ENCODE data around the gene GALR1.

Gene GALR1

GRCh38 chr18:77210249-77210648, 39.4 kb upstream of the GALR1 start:
- no peaks in the 10 kb centered on the region for H3K27me3 ChIP-seq (ENCODE audit: insufficient read depth, low read length, poor library complexity, severe bottlenecking)
- H3K4me2 ChIP-seq (ENCODE audit: low read depth, low read length, poor library complexity, severe bottlenecking), result peak overlapping the region; percentile 53

GRCh38 chr18:77218642-77219041, 31.0 kb upstream of the GALR1 start:
- H3K4me1 ChIP-seq (ENCODE audit: insufficient read depth, low read length, poor library complexity, severe bottlenecking), result peaks cover 20% of the 10 kb centered on the region

More at GRCh38 chr18:77210249-77210648, 39.4 kb upstream of the GALR1 start:
- no peaks in the 10 kb centered on the region for H3K9me2 ChIP-seq (replicated peaks; ENCODE audit: low read depth, low read length)
- peak overlapping the region; percentile 43 for H3K4me3 ChIP-seq (ENCODE audit: low read length, poor library complexity, severe bottlenecking)
- peak overlapping the region; percentile 63 for H3K9ac ChIP-seq (ENCODE audit: low read depth, low read length, poor library complexity, severe bottlenecking)
- H3F3A ChIP-seq (ENCODE audit: low read depth), result no peaks in the 10 kb centered on the region
- 0 out of 2 replicates have a peak overlapping the region, but pooled peaks have one; percentile 9 for H2AFZ ChIP-seq (ENCODE audit: low read length)
- no peaks in the 10 kb centered on the region for H3K36me3 ChIP-seq (ENCODE audit: insufficient read depth, low read length)
- no peaks in the 10 kb centered on the region for H3K79me2 ChIP-seq (ENCODE audit: insufficient read depth, low read length)
- no peak for TF ChIP-seq CTCF (conservative IDR thresholded peaks at IDR 0.05; ENCODE audit: low read length)
- no peak for TF ChIP-seq EZH2phosphoT487 (IDR thresholded peaks at IDR 0.05; ENCODE audit: borderline replicate concordance)
- H3K4me1 ChIP-seq (ENCODE audit: insufficient read depth, low read length, poor library complexity, severe bottlenecking), result peaks cover 40% of the 10 kb centered on the region
- H3K9me3 ChIP-seq (ENCODE audit: insufficient read depth, low read depth, low read length), result no peaks in the 10 kb centered on the region
- no peaks in the 10 kb centered on the region for H4K20me1 ChIP-seq (ENCODE audit: insufficient read depth, low read length, poor library complexity, severe bottlenecking)

GRCh38 chr18:77220726-77221125, 28.9 kb upstream of the GALR1 start:
- H3K9me3 ChIP-seq (ENCODE audit: insufficient read depth, low read depth, low read length), result no peaks in the 10 kb centered on the region
- H3K9me2 ChIP-seq (replicated peaks; ENCODE audit: low read depth, low read length), result no peaks in the 10 kb centered on the region
- H3F3A ChIP-seq (ENCODE audit: low read depth), result no peaks in the 10 kb centered on the region
- H3K27me3 ChIP-seq (ENCODE audit: insufficient read depth, low read length, poor library complexity, severe bottlenecking), result no peaks in the 10 kb centered on the region
- no peaks in the 10 kb centered on the region for H4K20me1 ChIP-seq (ENCODE audit: insufficient read depth, low read length, poor library complexity, severe bottlenecking)
- no peak overlapping the region for H3K9ac ChIP-seq (ENCODE audit: low read depth, low read length, poor library complexity, severe bottlenecking)
- H3K4me2 ChIP-seq (ENCODE audit: low read depth, low read length, poor library complexity, severe bottlenecking), result no peak overlapping the region
- no peaks in the 10 kb centered on the region for H3K79me2 ChIP-seq (ENCODE audit: insufficient read depth, low read length)
- no peaks in the 10 kb centered on the region for H3K36me3 ChIP-seq (ENCODE audit: insufficient read depth, low read length)
- TF ChIP-seq EZH2phosphoT487 (IDR thresholded peaks at IDR 0.05; ENCODE audit: borderline replicate concordance), result no peak
- TF ChIP-seq CTCF (conservative IDR thresholded peaks at IDR 0.05; ENCODE audit: low read length), result peak; percentile 35
- peaks cover 20% of the 10 kb centered on the region for H3K4me1 ChIP-seq (ENCODE audit: insufficient read depth, low read length, poor library complexity, severe bottlenecking)
- no peak overlapping the region for H2AFZ ChIP-seq (ENCODE audit: low read length)
- no peak overlapping the region for H3K4me3 ChIP-seq (ENCODE audit: low read length, poor library complexity, severe bottlenecking)

More at GRCh38 chr18:77218642-77219041, 31.0 kb upstream of the GALR1 start:
- Histone ChIP-seq H3F3A (ENCODE audit: low read depth) (no peaks in the 10 kb centered on the region), H3K4me3 (ENCODE audit: low read length, poor library complexity, severe bottlenecking) (no peak overlapping the region), H3K9me3 (ENCODE audit: insufficient read depth, low read depth, low read length) (no peaks in the 10 kb centered on the region), H3K4me2 (ENCODE audit: low read depth, low read length, poor library complexity, severe bottlenecking) (peak overlapping the region; percentile 30), H3K79me2 (ENCODE audit: insufficient read depth, low read length) (no peaks in the 10 kb centered on the region), H4K20me1 (ENCODE audit: insufficient read depth, low read length, poor library complexity, severe bottlenecking) (no peaks in the 10 kb centered on the region), H3K36me3 (ENCODE audit: insufficient read depth, low read length) (no peaks in the 10 kb centered on the region), H3K27me3 (ENCODE audit: insufficient read depth, low read length, poor library complexity, severe bottlenecking) (no peaks in the 10 kb centered on the region), H2AFZ (ENCODE audit: low read length) (peak overlapping the region; percentile 66), H3K9ac (ENCODE audit: low read depth, low read length, poor library complexity, severe bottlenecking) (peak overlapping the region; percentile 1), H3K9me2 (replicated peaks; ENCODE audit: low read depth, low read length) (no peaks in the 10 kb centered on the region)
- no peak for TF ChIP-seq CTCF (conservative IDR thresholded peaks at IDR 0.05; ENCODE audit: low read length)
- TF ChIP-seq EZH2phosphoT487 (IDR thresholded peaks at IDR 0.05; ENCODE audit: borderline replicate concordance), result no peak
